GM21367 (cell line): ENCODE results near the gene SLC25A26.

Experiments
- ATAC-seq: cut with Tn5 transposase; IDR thresholded peaks from one replicate; pipeline ENCODE4 v1.9.1; 2021; ENCODE audit not compliant: unreplicated experiment

SLC25A26 gene

GRCh38 chr3:66317750-66318376 lies 97.1 kb downstream of the SLC25A26 start:
- ATAC-seq, result no peak

GRCh38 chr3:66320390-66320789 lies 99.6 kb downstream of the SLC25A26 start:
- no peak for ATAC-seq

- ATAC-seq, result no peak
These were observed 101.6 kb downstream of the SLC25A26 start for GRCh38 chr3:66322436-66322835.

GRCh38 chr3:66326340-66326739 lies 105.5 kb downstream of the SLC25A26 start:
- no peak for ATAC-seq

DNA sequence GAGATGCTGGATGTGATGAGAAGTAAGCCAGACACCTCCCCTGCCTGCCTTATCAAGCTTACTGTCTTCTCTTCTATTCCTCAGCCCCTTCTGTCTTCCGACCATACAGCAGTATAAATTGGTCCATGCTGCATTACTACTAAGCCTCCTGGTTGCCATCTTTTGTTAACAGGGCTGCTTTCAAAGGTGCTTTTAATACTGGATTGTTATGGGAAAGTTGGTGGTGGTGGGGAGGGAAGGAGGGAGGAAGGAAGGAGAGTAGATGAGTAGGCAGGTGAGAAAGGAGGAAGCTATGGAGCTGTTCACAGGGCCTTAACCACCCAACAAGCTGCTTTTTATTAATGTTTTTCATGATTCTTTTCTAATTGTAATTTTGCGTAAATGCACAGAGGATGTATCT lies 114.9 kb downstream of the SLC25A26 start:
- no peak for ATAC-seq

GRCh38 chr3:66336333-66336766 lies 115.5 kb downstream of the SLC25A26 start:
- no peak for ATAC-seq

DNA sequence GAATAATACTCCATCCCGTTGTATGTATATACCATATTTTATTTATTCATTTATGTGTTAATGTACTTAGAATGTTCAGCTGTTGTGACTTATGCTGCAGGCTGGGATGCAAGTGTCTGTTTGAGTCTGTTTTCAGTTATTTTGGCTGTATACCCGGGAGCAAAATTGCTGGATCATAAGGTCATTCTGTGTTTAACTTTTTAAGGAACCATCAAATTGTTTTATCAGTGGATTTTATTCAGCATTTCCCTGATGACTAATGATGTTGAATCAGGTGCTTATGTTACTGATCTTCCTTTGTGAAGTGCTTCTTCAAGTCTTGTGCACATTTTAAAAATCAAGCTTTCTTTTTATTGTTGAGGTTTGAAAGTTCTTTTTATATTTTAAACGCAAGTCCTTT lies 118.1 kb downstream of the SLC25A26 start:
- ATAC-seq, result no peak

GRCh38 chr3:66342717-66343356 lies 122.0 kb downstream of the SLC25A26 start:
- ATAC-seq, result no peak

- ATAC-seq, result no peak
These were observed 123.6 kb downstream of the SLC25A26 start for GRCh38 chr3:66344391-66344811.

DNA sequence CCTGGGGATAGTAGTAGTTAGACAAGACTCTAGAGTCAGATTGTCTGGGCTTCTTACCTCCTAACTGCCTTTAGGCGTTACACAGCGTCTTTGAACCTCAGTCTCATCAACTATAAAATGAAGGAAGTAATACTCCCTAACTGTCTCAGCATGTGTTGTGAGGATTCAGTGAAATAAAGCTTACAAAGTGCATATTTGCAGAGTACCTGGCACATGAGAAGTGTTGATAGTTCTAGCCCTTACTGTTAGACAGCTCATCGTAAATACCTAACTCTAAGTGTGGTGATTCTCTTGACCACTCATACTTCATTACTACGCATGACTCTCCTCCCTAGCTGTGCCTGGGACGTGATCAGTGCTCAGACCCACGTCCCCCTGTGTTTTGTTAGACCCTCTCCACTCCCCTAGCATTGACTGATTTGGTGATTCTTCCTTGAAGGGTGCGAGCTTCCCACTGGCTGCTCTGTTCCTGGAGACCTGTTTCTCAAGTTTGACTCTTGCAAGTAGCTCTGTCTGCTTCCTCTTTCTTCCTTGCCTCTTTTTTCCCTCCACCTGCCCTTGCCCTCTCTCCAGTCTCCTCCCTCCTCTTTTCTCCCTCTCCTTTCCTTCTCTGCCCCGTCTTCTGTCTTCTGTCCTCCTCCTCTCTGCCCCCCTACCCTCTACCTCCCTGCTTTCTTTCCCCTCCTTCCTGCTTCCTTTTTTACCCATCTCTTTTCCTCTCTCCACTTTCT lies 124.2 kb downstream of the SLC25A26 start:
- ATAC-seq, result no peak

DNA sequence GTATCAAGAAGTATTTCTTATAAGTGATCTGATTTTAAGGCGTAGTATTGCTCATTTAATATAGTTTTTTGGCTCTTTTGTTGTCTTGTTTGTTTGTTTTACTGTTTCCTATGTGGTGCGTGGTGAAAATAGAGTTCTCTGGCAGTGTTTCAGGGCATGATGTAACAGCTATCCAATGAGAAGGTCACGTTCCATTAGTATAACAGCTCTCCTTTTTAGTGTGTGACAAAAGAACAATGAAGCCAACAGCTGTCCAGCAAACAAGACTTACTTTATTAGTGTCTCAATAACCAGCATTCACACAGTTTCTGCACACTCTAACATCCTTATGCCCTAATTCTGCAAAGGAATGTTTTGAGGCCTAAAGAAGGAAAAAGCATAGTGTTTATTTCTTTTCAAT lies 127.9 kb downstream of the SLC25A26 start:
- no peak for ATAC-seq

DNA sequence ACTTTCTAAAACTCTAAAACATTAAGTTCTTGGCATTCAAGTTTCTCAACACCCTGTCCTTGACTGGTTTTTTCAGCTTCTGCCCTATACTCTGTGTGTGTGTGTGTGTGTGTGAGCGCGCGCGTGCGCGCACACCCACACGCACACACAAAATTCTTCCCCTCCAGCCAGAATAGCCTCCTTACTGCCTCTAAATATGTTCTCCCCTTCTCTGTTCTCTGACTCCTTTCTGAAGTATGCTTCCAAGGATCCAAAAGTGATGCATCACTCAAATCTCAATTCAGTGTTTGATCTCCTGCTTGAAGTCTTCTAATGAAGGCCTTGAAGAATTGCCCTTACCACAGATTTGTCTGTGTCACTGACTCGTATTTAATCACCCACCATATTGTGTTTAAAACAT lies 129.8 kb downstream of the SLC25A26 start:
- no peak for ATAC-seq

GRCh38 chr3:66353039-66353438 lies 132.2 kb downstream of the SLC25A26 start:
- ATAC-seq, result no peak

GRCh38 chr3:66353530-66353929 lies 132.7 kb downstream of the SLC25A26 start:
- ATAC-seq, result no peak

DNA sequence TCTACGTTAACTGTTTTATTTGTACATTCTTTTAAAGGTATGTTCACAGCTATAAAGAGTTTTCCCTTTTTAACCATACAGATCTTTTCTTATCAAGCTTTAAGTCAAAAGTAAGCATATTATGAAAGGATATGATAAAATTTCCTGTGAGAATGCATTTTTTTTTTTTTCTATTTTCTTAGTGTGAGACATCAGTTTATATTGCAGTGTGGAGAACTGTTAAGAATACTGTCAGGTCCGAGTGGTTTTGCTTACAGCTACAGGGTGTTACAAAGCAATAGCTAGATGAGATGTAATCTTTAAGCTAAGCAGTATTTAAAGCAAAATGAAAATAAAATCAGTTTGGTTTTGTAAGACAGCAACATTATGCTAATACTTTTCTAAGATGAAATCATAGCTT lies 133.2 kb downstream of the SLC25A26 start:
- ATAC-seq, result no peak

GRCh38 chr3:66355394-66355793 lies 134.6 kb downstream of the SLC25A26 start:
- no peak for ATAC-seq

- ATAC-seq, result no peak
These were observed 135.2 kb downstream of the SLC25A26 start for GRCh38 chr3:66355997-66356396.

DNA sequence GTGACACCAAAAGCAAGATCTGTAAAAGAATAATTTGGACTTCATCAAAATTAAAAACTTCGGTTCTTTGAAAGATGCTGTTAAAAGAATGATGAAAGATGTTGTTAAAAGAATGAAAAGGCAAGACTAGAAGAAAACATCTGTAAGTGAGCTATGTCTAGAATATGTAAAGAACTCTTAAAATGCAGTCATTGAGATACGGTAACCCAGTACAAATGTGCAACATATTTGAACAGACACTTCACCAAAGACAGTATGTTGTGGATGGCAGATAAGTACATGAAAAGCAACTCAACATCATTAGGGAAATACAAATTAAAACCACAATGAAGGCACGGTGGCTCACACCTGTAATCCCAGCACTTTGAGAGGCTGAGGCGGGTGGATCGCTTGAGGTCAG lies 140.6 kb downstream of the SLC25A26 start:
- no peak for ATAC-seq

DNA sequence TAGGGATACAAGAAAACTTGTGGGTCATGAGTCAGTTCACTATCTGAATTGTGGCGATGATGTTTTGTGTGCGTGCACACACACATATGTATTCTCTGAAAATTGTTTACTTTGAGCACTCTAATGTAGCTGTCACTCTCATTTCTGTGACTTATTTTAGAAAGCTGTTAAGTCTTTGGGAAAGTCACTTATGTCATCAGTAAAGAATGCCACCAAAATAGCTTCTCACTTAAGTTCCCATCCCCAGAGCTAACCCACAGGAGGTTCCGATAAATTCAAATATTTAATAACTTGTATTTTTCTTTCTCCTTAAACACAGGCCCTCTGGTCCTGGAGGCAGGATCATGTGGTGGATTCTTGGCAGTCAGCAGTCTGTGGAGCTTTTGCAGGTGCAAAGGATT lies 141.7 kb downstream of the SLC25A26 start:
- ATAC-seq, result no peak

GRCh38 chr3:66363148-66363547 lies 142.3 kb downstream of the SLC25A26 start:
- ATAC-seq, result no peak

- ATAC-seq, result no peak
These were observed 144.3 kb downstream of the SLC25A26 start for GRCh38 chr3:66365080-66365479.

DNA sequence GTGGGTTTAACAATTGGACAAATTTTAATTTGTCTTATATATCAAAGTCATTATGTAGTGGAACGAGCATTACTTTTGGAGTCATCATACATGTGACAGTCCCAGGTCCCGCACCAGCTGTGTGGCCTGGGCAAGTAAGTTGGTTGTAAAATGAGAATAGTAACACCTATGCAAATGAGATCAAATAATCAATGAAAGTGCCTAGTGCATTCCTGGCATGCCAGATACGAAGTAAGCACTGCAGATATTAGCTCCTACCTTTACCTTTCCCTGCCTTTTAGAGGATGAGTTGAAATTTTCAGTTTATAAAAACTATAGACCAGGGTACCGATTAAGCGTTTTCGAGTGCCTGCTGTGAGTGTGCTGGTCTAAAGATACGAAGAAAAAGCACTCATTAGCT lies 145.9 kb downstream of the SLC25A26 start:
- no peak for ATAC-seq
